CD4-positive, alpha-beta T cell (primary cell): Measurements from ENCODE around the gene TCF7L2. TPM values are rescaled to one million over a fixed set of nuclear protein-coding genes. Genes with fewer than 3 reads are reported as not detected.
"Not testable (repeated sequence)": the region's sequence is repeated elsewhere in the genome, so short reads cannot be mapped to it uniquely, and the experiment has no call there.

Source experiments
- ATAC-seq: fragments of 200-7000 bp; cut with Tn5 transposase; one replicate; pipeline ENCODE4 v1.10.0; 2022; ENCODE audit warnings: mild to moderate bottlenecking; ENCODE audit not compliant: poor library complexity
- CTCF ChIA-PET: fragments of 350-600 bp; sonication (Branson Sonifier 250); formaldehyde crosslinking; loops from one replicate; lab custom pipeline; 2021; ENCODE audit warnings: antibody characterized with exemption, inconsistent platforms; lab: Charles Lee
- POLR2A ChIA-PET: fragments of 350-600 bp; sonication (Branson Sonifier 250); formaldehyde crosslinking; loops from one replicate; lab custom pipeline; 2021; ENCODE audit warnings: antibody characterized with exemption, inconsistent platforms; lab: Charles Lee
- DNase-seq, 14 experiments: peaks; one replicate each; pipeline ENCODE4 v3.0.0-alpha.2; 2013 to 2020; ENCODE audit warnings: mixed read lengths in 2 of 14
- H3K27ac ChIP-seq, 2 donors: one replicate each; pipeline versions ENCODE4 v1.5.1 to v1.7.0; 2013; ENCODE audit warnings: low read length in 2 of 2, low read depth in 1 of 2, mild to moderate bottlenecking in 1 of 2
- H3K27me3 ChIP-seq, 2 experiments: 1 replicate in 1 of 2; 2 replicates in 1 of 2; pipeline versions ENCODE4 v1.6.1 to v1.7.0; 2013; ENCODE audit warnings: low read length in 2 of 2, control low read depth in 1 of 2, mild to moderate bottlenecking in 1 of 2, moderate library complexity in 1 of 2; ENCODE audit not compliant: insufficient read depth in 2 of 2, control insufficient read depth in 1 of 2
- H3K36me3 ChIP-seq: one replicate; pipeline ENCODE4 v1.6.1; 2013; ENCODE audit warnings: low read length, control low read depth; ENCODE audit not compliant: insufficient read depth
- H3K4me1 ChIP-seq: one replicate; pipeline ENCODE4 v1.6.1; 2013; ENCODE audit warnings: low read length, control low read depth; ENCODE audit not compliant: insufficient read depth
- H3K4me3 ChIP-seq: one replicate; pipeline ENCODE4 v1.5.1; 2013; ENCODE audit warnings: mild to moderate bottlenecking, low read length, moderate library complexity
- H3K9me3 ChIP-seq, 2 experiments: 1 replicate in 1 of 2; 2 replicates in 1 of 2; pipeline versions ENCODE4 v1.6.1 to v1.7.0; 2013; ENCODE audit warnings: low read length in 2 of 2, mild to moderate bottlenecking in 2 of 2, control low read depth in 1 of 2, moderate library complexity in 1 of 2; ENCODE audit not compliant: control insufficient read depth in 1 of 2, insufficient read depth in 1 of 2
- H3K27ac Mint-ChIP-seq: one replicate; pipeline ENCODE4 v1.8.0; 2020; ENCODE audit warnings: mixed read lengths
- H3K27me3 Mint-ChIP-seq: one replicate; pipeline ENCODE4 v1.8.0; 2021; ENCODE audit warnings: mixed read lengths
- H3K36me3 Mint-ChIP-seq: one replicate; pipeline ENCODE4 v1.8.0; 2021; ENCODE audit warnings: low read depth, mixed read lengths
- H3K4me1 Mint-ChIP-seq: one replicate; pipeline ENCODE4 v1.8.0; 2021; ENCODE audit warnings: low read depth, mixed read lengths
- H3K4me3 Mint-ChIP-seq: one replicate; pipeline ENCODE4 v1.8.0; 2020; ENCODE audit warnings: mild to moderate bottlenecking, mixed read lengths
- H3K9me3 Mint-ChIP-seq: one replicate; pipeline ENCODE4 v1.8.0; 2020; ENCODE audit warnings: mixed read lengths
- intact Hi-C, 2 experiments: fragments of 100-400 bp; cut with DNase I in 1 of 2; cut with micrococcal nuclease in 1 of 2; formaldehyde crosslinking; loops; one replicate each; pipeline versions ENCODE4 v1.15.1 to v1.9.0; 2023 to 2025; cut with DNase I, micrococcal nuclease
- total RNA-seq, 174 experiments: library from RNA in 2 of 174; stranded (reverse) in 2 of 174; gene quantifications; one replicate each; pipeline ENCODE4 v1.2.3 and lab custom pipeline; 2021 to 2026
- TF ChIP-seq, protein P1 (sequence below): fragments of 200-600 bp; IDR thresholded peaks from one replicate; pipeline ENCODE4 v1.8.0; 2022; ENCODE audit warnings: antibody characterized with exemption, mild to moderate bottlenecking

Gene TCF7L2
- total RNA-seq, 2 experiments from 2014 or later: 4.2 to 4.4 TPM

DNA sequence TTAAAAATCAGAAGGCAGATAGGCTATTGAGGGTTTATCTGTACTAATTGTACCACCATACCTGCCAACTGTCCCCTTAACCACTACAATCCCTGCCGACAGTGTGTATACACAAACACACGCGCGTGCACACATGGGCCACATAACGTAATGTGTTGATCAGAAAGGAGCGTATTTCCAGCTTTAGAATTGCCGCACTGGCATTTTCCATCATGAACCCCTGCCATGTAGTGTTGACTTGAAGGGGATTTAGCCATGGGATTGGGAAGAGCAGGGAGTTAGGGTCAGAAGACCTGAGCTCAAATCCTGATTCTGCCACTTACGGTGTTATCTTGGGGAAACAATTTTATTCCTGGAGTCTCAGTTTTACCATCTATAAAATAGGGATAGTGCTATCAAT lies 158.9 kb downstream of the TCF7L2 start:
- no peak for ATAC-seq
- no peaks in the 10 kb centered on the region for H3K9me3 Mint-ChIP-seq
- no peak overlapping the region for H3K4me3 Mint-ChIP-seq

DNA sequence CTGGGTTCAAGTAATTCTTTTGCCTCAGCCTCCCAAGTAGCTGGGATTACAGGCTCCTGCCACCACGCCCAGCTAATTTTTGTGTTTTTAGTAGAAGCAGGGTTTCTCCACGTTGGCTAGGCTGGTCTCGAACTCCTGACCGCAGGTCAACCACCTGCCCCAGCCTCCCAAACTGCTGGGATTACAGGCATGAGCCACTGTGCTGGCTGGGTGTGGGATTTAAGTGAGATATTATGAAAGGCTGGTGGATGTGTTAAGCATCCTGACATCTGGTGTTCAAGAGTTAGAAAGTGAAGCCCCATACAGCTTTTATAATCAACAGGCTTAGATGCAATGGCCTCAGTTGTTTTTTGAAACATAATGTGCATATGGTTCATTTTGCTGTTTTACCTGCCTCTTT lies 159.4 kb downstream of the TCF7L2 start:
- H3K27ac Mint-ChIP-seq, H3K4me3 ChIP-seq, H3K27ac ChIP-seq, H3K9me3 ChIP-seq, POLR2A ChIA-PET, CTCF ChIA-PET, H3K36me3 ChIP-seq, H3K4me1 ChIP-seq, H3K4me3 Mint-ChIP-seq, intact Hi-C loops, H3K9me3 Mint-ChIP-seq, H3K36me3 Mint-ChIP-seq, ATAC-seq, H3K27me3 ChIP-seq, DNase-seq, H3K27me3 Mint-ChIP-seq, H3K4me1 Mint-ChIP-seq: not testable (repeated sequence)

More for the DNA sequence above, 158.9 kb downstream of the TCF7L2 start:
- ChIA-PET POLR2A (no interaction called here), CTCF (no interaction called here)
- no peaks in the 10 kb centered on the region for H3K9me3 ChIP-seq
- no peak for DNase-seq
- H3K4me3 ChIP-seq: no peak overlapping the region
- Mint-ChIP-seq H3K4me1 (no peaks in the 10 kb centered on the region), H3K27me3 (no peaks in the 10 kb centered on the region), H3K27ac (no peak overlapping the region), H3K36me3 (no peaks in the 10 kb centered on the region)
- H3K27ac ChIP-seq: no peak overlapping the region
- no peaks in the 10 kb centered on the region for H3K27me3 ChIP-seq
- no peaks in the 10 kb centered on the region for H3K4me1 ChIP-seq
- H3K36me3 ChIP-seq: no peaks in the 10 kb centered on the region
- TF ChIP-seq, protein P1, sequence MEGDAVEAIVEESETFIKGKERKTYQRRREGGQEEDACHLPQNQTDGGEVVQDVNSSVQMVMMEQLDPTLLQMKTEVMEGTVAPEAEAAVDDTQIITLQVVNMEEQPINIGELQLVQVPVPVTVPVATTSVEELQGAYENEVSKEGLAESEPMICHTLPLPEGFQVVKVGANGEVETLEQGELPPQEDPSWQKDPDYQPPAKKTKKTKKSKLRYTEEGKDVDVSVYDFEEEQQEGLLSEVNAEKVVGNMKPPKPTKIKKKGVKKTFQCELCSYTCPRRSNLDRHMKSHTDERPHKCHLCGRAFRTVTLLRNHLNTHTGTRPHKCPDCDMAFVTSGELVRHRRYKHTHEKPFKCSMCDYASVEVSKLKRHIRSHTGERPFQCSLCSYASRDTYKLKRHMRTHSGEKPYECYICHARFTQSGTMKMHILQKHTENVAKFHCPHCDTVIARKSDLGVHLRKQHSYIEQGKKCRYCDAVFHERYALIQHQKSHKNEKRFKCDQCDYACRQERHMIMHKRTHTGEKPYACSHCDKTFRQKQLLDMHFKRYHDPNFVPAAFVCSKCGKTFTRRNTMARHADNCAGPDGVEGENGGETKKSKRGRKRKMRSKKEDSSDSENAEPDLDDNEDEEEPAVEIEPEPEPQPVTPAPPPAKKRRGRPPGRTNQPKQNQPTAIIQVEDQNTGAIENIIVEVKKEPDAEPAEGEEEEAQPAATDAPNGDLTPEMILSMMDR: no peak
- intact Hi-C loops: no loop called here

- Mint-ChIP-seq H3K9me3 (no peaks in the 10 kb centered on the region), H3K4me3 (no peak overlapping the region), H3K27me3 (no peaks in the 10 kb centered on the region), H3K36me3 (no peaks in the 10 kb centered on the region), H3K4me1 (no peaks in the 10 kb centered on the region), H3K27ac (no peak overlapping the region)
- no peak for DNase-seq
- Histone ChIP-seq H3K4me3 (no peak overlapping the region), H3K36me3 (no peaks in the 10 kb centered on the region), H3K27me3 (no peaks in the 10 kb centered on the region), H3K4me1 (no peaks in the 10 kb centered on the region), H3K27ac (no peak overlapping the region), H3K9me3 (no peaks in the 10 kb centered on the region)
- ATAC-seq: no peak
- ChIA-PET CTCF (no interaction called here), POLR2A (no interaction called here)
- TF ChIP-seq, protein P1: no peak
- intact Hi-C loops: no loop called here
These were observed 161.2 kb downstream of the TCF7L2 start for GRCh38 chr10:113111260-113111659.
